ENCODE measurements around the gene RHOT2. TPM values are rescaled to one million over a fixed set of nuclear protein-coding genes. Genes with fewer than 3 reads are reported as not detected.

The RHOT2 gene
- total RNA-seq, 1 experiment from 2014 or later: 210 TPM

DNA sequence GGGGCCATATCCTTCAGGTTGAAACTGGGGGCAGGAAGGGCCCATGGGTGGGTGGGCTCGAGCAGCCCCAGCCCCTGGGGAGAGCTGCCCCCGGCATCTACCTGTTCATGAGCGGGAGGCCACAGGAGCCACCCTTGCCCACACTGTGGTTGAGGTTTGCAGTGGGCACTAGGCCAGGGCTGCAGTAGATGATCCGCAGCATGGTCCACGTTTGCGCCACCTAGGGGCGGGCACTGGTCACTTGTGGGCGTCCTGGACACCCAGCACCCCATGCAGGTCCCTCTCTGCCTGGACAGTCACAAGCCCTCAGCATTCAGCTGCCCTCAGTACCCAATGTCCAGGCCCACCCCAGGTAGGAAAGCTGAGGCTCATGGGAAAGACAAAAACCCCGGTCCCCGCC is 18.0 kb downstream of the RHOT2 start:
- no peak overlapping the region for H2BK5ac ChIP-seq (ENCODE audit: insufficient read length, low read length)
- H3T11ph ChIP-seq (ENCODE audit: low read length): no peak overlapping the region
- no peaks in the 10 kb centered on the region for H3K4me1 ChIP-seq (ENCODE audit: insufficient read depth, low read length)
- peak overlapping the region; percentile 15 to 69; a peak in 3 of 5 replicates for H3K4me3 Mint-ChIP-seq
- H3K27me3 Mint-ChIP-seq (ENCODE audit: low read depth): peaks cover 4% of the 10 kb centered on the region
- no peak overlapping the region for H2BK20ac ChIP-seq (ENCODE audit: low read depth, low read length, poor library complexity, severe bottlenecking)
- no peak overlapping the region for H3K14ac ChIP-seq (ENCODE audit: insufficient read depth, low read length)
- H2BK120ac ChIP-seq (ENCODE audit: low read depth, low read length, poor library complexity, severe bottlenecking): no peak overlapping the region
- H3K27me3 ChIP-seq (ENCODE audit: insufficient read depth, low read length): 0 out of 2 replicates have a peak, but pooled peaks cover under 1% of the 10 kb centered on the region
- no CpG with 5 or more reads among the region's 10 CpGs for WGBS (ENCODE audit: extremely low coverage, insufficient read length, low lambda C conversion rate)
- peak; percentile 63 for DNase-seq
- no peak overlapping the region for H3K9ac ChIP-seq (ENCODE audit: extremely low read depth, insufficient read length, low read length)
- no peak overlapping the region; a peak in 1 of 7 replicates for H3K27ac Mint-ChIP-seq
- no peak overlapping the region for H3K4ac ChIP-seq (ENCODE audit: low read depth, low read length)
- no peak overlapping the region for H4K91ac ChIP-seq (ENCODE audit: insufficient read length, low read depth, low read length)
- H3K36me3 Mint-ChIP-seq (ENCODE audit: insufficient read depth in 1 of 3, low read depth in 3 of 3): peaks cover 15 to 46% (median 44%) of the 10 kb centered on the region in 3 experiments; a peak in 6 of 7 replicates
- H4K5ac ChIP-seq (ENCODE audit: insufficient read length, low read depth, low read length): no peak overlapping the region
- TF ChIP-seq, protein P1, sequence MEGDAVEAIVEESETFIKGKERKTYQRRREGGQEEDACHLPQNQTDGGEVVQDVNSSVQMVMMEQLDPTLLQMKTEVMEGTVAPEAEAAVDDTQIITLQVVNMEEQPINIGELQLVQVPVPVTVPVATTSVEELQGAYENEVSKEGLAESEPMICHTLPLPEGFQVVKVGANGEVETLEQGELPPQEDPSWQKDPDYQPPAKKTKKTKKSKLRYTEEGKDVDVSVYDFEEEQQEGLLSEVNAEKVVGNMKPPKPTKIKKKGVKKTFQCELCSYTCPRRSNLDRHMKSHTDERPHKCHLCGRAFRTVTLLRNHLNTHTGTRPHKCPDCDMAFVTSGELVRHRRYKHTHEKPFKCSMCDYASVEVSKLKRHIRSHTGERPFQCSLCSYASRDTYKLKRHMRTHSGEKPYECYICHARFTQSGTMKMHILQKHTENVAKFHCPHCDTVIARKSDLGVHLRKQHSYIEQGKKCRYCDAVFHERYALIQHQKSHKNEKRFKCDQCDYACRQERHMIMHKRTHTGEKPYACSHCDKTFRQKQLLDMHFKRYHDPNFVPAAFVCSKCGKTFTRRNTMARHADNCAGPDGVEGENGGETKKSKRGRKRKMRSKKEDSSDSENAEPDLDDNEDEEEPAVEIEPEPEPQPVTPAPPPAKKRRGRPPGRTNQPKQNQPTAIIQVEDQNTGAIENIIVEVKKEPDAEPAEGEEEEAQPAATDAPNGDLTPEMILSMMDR (conservative IDR thresholded peaks at IDR 0.05): peak; percentile 60
- H3K18ac ChIP-seq (ENCODE audit: insufficient read length, low read depth, low read length): no peak overlapping the region
- H3K56ac ChIP-seq (ENCODE audit: insufficient read length, low read depth, low read length): no peak overlapping the region
- H3K79me2 ChIP-seq (ENCODE audit: insufficient read depth, low read length): peaks cover 2% of the 10 kb centered on the region; the same call in 1 of the 2 replicates
- H3K9me3 ChIP-seq (ENCODE audit: control insufficient read depth, low read depth, low read length): no peaks in the 10 kb centered on the region
- H3K4me1 Mint-ChIP-seq: peaks cover 10 to 26% of the 10 kb centered on the region in 2 experiments
- no peaks in the 10 kb centered on the region for H4K20me1 ChIP-seq (ENCODE audit: control insufficient read depth, insufficient read depth, insufficient read length)
- no peak overlapping the region for H3K27ac ChIP-seq (ENCODE audit: insufficient read length, low read depth, low read length)
- H3K23ac ChIP-seq (ENCODE audit: insufficient read length, low read depth, low read length): no peak overlapping the region
- H2BK12ac ChIP-seq (ENCODE audit: insufficient read length, low read depth, low read length): no peak overlapping the region
- H2AFZ ChIP-seq (ENCODE audit: low read length): no peak overlapping the region
- H3K23me2 ChIP-seq (ENCODE audit: insufficient read length, low read depth, low read length, poor library complexity, severe bottlenecking): peaks cover 16% of the 10 kb centered on the region
- H2BK15ac ChIP-seq (ENCODE audit: low read depth, low read length): no peak overlapping the region
- no peaks in the 10 kb centered on the region; a peak in 1 of 5 replicates for H3K9me3 Mint-ChIP-seq
- H3K79me1 ChIP-seq (ENCODE audit: insufficient read depth, low read depth, low read length, poor library complexity, severe bottlenecking): no peaks in the 10 kb centered on the region
- H3K4me2 ChIP-seq (ENCODE audit: insufficient read depth, insufficient read length, low read length): no peak overlapping the region
- H4K8ac ChIP-seq (replicated peaks; ENCODE audit: insufficient read length, low read depth, low read length): no peak overlapping the region
- H2AK5ac ChIP-seq (ENCODE audit: insufficient read length, low read length): no peak overlapping the region

Data from H9 (cell line).